Measurements from ENCODE around the gene EMC10.
A peak's percentile ranks its signal among the peaks of the same experiment; 100 is the strongest.

EMC10 gene

GRCh38 chr19:50495020-50495531 lies 18.8 kb downstream of the EMC10 start:
- DNase-seq (ENCODE audit: low read depth in 4 of 4, low spot score in 1 of 4) = no peak

- DNase-seq (ENCODE audit: low read depth in 4 of 4, low spot score in 1 of 4) = no peak
These were observed 20.1 kb downstream of the EMC10 start for GRCh38 chr19:50496189-50497021.

- DNase-seq (ENCODE audit: low read depth in 4 of 4, low spot score in 1 of 4) = no peak
These were observed 20.7 kb downstream of the EMC10 start for GRCh38 chr19:50497022-50497405.

- DNase-seq (ENCODE audit: low read depth in 4 of 4, low spot score in 1 of 4) = no peak
These were observed 22.1 kb downstream of the EMC10 start for GRCh38 chr19:50498219-50499056.

GRCh38 chr19:50500060-50500752 lies 23.9 kb downstream of the EMC10 start:
- no peak for DNase-seq (ENCODE audit: low read depth in 4 of 4, low spot score in 1 of 4)

- DNase-seq (ENCODE audit: low read depth in 4 of 4, low spot score in 1 of 4) = no peak
These were observed 24.4 kb downstream of the EMC10 start for GRCh38 chr19:50500753-50501151.

GRCh38 chr19:50501186-50501567 lies 24.9 kb downstream of the EMC10 start:
- no peak for DNase-seq (ENCODE audit: low read depth in 4 of 4, low spot score in 1 of 4)

- no peak for DNase-seq (ENCODE audit: low read depth in 4 of 4, low spot score in 1 of 4)
These were observed 25.5 kb downstream of the EMC10 start for GRCh38 chr19:50501568-50502475.

GRCh38 chr19:50505856-50506611 lies 29.7 kb downstream of the EMC10 start:
- no peak for DNase-seq (ENCODE audit: low read depth in 4 of 4, low spot score in 1 of 4)

- DNase-seq (ENCODE audit: low read depth in 4 of 4, low spot score in 1 of 4) = no peak
These were observed 30.4 kb downstream of the EMC10 start for GRCh38 chr19:50506700-50507099.

- no peak for DNase-seq (ENCODE audit: low read depth in 4 of 4, low spot score in 1 of 4)
These were observed 31.1 kb downstream of the EMC10 start for GRCh38 chr19:50507376-50507775.

- no peak for DNase-seq (ENCODE audit: low read depth in 4 of 4, low spot score in 1 of 4)
These were observed 32.5 kb downstream of the EMC10 start for GRCh38 chr19:50508843-50509190.

GRCh38 chr19:50509366-50509765 lies 33.1 kb downstream of the EMC10 start:
- no peak for DNase-seq (ENCODE audit: low read depth in 4 of 4, low spot score in 1 of 4)

GRCh38 chr19:50510121-50510670 lies 33.9 kb downstream of the EMC10 start:
- DNase-seq (ENCODE audit: low read depth in 4 of 4, low spot score in 1 of 4) = no peak

- no peak for DNase-seq (ENCODE audit: low read depth in 4 of 4, low spot score in 1 of 4)
These were observed 34.4 kb downstream of the EMC10 start for GRCh38 chr19:50510700-50511068.

GRCh38 chr19:50511069-50511822 lies 34.9 kb downstream of the EMC10 start, which contains the start of gene JOSD2:
JOSD2 (minus strand) TSS chr19:50511191; CDS start chr19:50510431, 760 bp downstream.
- DNase-seq (ENCODE audit: low read depth in 4 of 4, low spot score in 1 of 4) = peak; percentile 87 to 93 (median 92)

- no peak for DNase-seq (ENCODE audit: low read depth in 4 of 4, low spot score in 1 of 4)
These were observed 36.0 kb downstream of the EMC10 start for GRCh38 chr19:50512112-50512998.

Measured in stimulated activated CD4-positive, alpha-beta T cell treated with anti-CD3 and anti-CD28 coated beads, Interleukin-1b, Interleukin-23, amount 100 ng/mL, for 24 hours (primary cell).